GM18868 (cell line): ENCODE measurements around the gene TACC2.

ENCODE experiments used
- ATAC-seq: cut with Tn5 transposase; IDR thresholded peaks from one replicate; pipeline ENCODE4 v1.9.1; 2021; ENCODE audit warnings: mild to moderate bottlenecking, moderate library complexity; ENCODE audit not compliant: unreplicated experiment

Gene TACC2

GRCh38 chr10:122163174-122164022 lies 174.4 kb downstream of the TACC2 start:
- ATAC-seq = no peak

GRCh38 chr10:122164023-122164601 lies 175.1 kb downstream of the TACC2 start:
- ATAC-seq = no peak

GRCh38 chr10:122164815-122165483 lies 176.0 kb downstream of the TACC2 start:
- no peak for ATAC-seq

- ATAC-seq = no peak
Observed at GRCh38 chr10:122165484-122166276, 176.7 kb downstream of the TACC2 start.

- ATAC-seq = no peak
Observed at GRCh38 chr10:122168101-122168500, 179.1 kb downstream of the TACC2 start.

GRCh38 chr10:122168598-122169394 lies 179.8 kb downstream of the TACC2 start:
- ATAC-seq = no peak

GRCh38 chr10:122170802-122171201 lies 181.8 kb downstream of the TACC2 start:
- no peak for ATAC-seq

GRCh38 chr10:122171302-122172075 lies 182.5 kb downstream of the TACC2 start:
- no peak for ATAC-seq

GRCh38 chr10:122172361-122173008 lies 183.5 kb downstream of the TACC2 start:
- no peak for ATAC-seq

- no peak for ATAC-seq
Observed at GRCh38 chr10:122173337-122173736, 184.4 kb downstream of the TACC2 start.

GRCh38 chr10:122173766-122174435 lies 184.9 kb downstream of the TACC2 start:
- no peak for ATAC-seq

GRCh38 chr10:122176232-122177213 lies 187.6 kb downstream of the TACC2 start:
- no peak for ATAC-seq

GRCh38 chr10:122178655-122179054 lies 189.7 kb downstream of the TACC2 start:
- no peak for ATAC-seq

- no peak for ATAC-seq
Observed at GRCh38 chr10:122181041-122181732, 192.2 kb downstream of the TACC2 start.

- no peak for ATAC-seq
Observed at GRCh38 chr10:122181876-122182275, 192.9 kb downstream of the TACC2 start.

- no peak for ATAC-seq
Observed at GRCh38 chr10:122182308-122182707, 193.3 kb downstream of the TACC2 start.

- ATAC-seq = no peak
Observed at GRCh38 chr10:122184254-122184653, 195.3 kb downstream of the TACC2 start.
